Measurements from ENCODE around the gene OR2T1.
"Not testable (repeated sequence)": the region's sequence is repeated elsewhere in the genome, so short reads cannot be mapped to it uniquely, and the experiment has no call there.

OR2T1 gene

DNA sequence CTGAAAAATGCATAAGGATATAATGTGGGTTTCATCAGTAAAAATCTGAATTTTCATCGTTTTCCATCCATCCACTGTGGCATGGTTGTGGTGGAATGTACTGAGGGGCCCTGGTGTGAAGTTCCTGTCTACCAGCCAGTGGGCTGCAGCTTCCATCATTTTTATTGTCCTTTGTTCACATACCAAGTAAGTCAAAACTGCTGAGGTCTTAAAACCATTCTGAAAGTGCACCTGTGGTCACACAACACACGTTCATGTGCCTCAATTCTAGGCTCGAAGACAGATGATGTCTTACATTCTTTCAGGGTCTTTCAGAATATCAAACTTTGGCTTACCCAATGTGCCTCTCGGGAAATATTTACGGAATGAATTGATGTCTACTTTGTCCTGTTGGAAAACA is 36.4 kb downstream of the OR2T1 start:
- not testable (repeated sequence) for H3K9me3 Mint-ChIP-seq; H3K4me1 Mint-ChIP-seq; ATAC-seq (replicated peaks; ENCODE audit: extremely low read depth, poor library complexity, severe bottlenecking); H3K27me3 Mint-ChIP-seq; DNase-seq (ENCODE audit: low spot score in 2 of 2); H3K36me3 Mint-ChIP-seq (ENCODE audit: insufficient read depth); H3K4me3 Mint-ChIP-seq; H3K27ac Mint-ChIP-seq (ENCODE audit: low read depth)

- not testable (repeated sequence) for H3K27ac Mint-ChIP-seq (ENCODE audit: low read depth); ATAC-seq (replicated peaks; ENCODE audit: extremely low read depth, poor library complexity, severe bottlenecking); H3K36me3 Mint-ChIP-seq (ENCODE audit: insufficient read depth); DNase-seq (ENCODE audit: low spot score in 2 of 2); H3K9me3 Mint-ChIP-seq; H3K4me3 Mint-ChIP-seq; H3K4me1 Mint-ChIP-seq; H3K27me3 Mint-ChIP-seq
Measured at GRCh38 chr1:248442500-248443277, 39.8 kb downstream of the OR2T1 start.

- not testable (repeated sequence) for ATAC-seq (replicated peaks; ENCODE audit: extremely low read depth, poor library complexity, severe bottlenecking); H3K4me1 Mint-ChIP-seq; H3K27me3 Mint-ChIP-seq
Measured at GRCh38 chr1:248444603-248445002, 41.8 kb downstream of the OR2T1 start.

GRCh38 chr1:248445399-248445798 is 42.6 kb downstream of the OR2T1 start, which contains the start of gene OR2T2:
TSS of gene OR2T2 (plus strand) at chr1:248445637. CDS start at chr1:248452798, 7,161 bp downstream.
- H3K9me3 Mint-ChIP-seq; H3K4me1 Mint-ChIP-seq; H3K27me3 Mint-ChIP-seq; ATAC-seq (replicated peaks; ENCODE audit: extremely low read depth, poor library complexity, severe bottlenecking); H3K4me3 Mint-ChIP-seq; H3K27ac Mint-ChIP-seq (ENCODE audit: low read depth); DNase-seq (ENCODE audit: low spot score in 2 of 2); H3K36me3 Mint-ChIP-seq (ENCODE audit: insufficient read depth): not testable (repeated sequence)

More at GRCh38 chr1:248444603-248445002, 41.8 kb downstream of the OR2T1 start:
- H3K36me3 Mint-ChIP-seq (ENCODE audit: insufficient read depth); H3K4me3 Mint-ChIP-seq; H3K27ac Mint-ChIP-seq (ENCODE audit: low read depth); H3K9me3 Mint-ChIP-seq; DNase-seq (ENCODE audit: low spot score in 2 of 2): not testable (repeated sequence)

GRCh38 chr1:248448409-248449074 is 45.7 kb downstream of the OR2T1 start:
- not testable (repeated sequence) for H3K4me1 Mint-ChIP-seq; H3K4me3 Mint-ChIP-seq; H3K27ac Mint-ChIP-seq (ENCODE audit: low read depth); H3K9me3 Mint-ChIP-seq; H3K36me3 Mint-ChIP-seq (ENCODE audit: insufficient read depth); DNase-seq (ENCODE audit: low spot score in 2 of 2); H3K27me3 Mint-ChIP-seq
- ATAC-seq (replicated peaks; ENCODE audit: extremely low read depth, poor library complexity, severe bottlenecking), result peak; percentile 40

DNA sequence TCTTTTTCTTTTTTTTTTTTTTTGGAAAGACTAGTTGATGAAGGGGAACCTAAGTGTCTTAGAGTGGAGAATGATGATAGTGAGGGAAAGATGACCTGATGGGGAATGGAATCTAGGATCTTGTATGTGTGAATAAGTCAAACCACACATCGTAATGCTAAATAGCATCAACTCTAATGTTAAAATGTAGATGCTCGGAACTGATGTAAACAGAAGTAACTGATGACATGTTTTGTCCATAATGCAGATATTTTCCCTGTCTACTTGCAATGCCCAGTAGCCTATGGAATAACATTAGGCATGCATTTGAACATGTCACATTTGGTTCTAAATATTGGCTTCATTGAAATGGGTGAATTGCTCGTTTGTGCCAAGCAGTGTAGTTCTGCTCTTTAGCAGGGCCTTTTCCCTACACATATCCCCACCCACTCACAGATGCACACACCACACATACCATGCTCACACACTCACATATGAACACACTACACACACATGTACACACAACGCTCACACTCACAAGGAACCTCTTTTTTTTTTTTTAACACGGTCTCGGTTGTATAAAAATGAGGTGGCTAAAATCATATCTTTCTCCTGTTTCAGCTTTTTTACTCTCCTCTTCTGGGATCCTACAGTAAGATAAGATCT is 47.1 kb downstream of the OR2T1 start:
- H3K27ac Mint-ChIP-seq (ENCODE audit: low read depth); H3K4me3 Mint-ChIP-seq; H3K36me3 Mint-ChIP-seq (ENCODE audit: insufficient read depth); H3K27me3 Mint-ChIP-seq; ATAC-seq (replicated peaks; ENCODE audit: extremely low read depth, poor library complexity, severe bottlenecking); H3K4me1 Mint-ChIP-seq; DNase-seq (ENCODE audit: low spot score in 2 of 2); H3K9me3 Mint-ChIP-seq: not testable (repeated sequence)

- not testable (repeated sequence) for H3K36me3 Mint-ChIP-seq (ENCODE audit: insufficient read depth); H3K4me3 Mint-ChIP-seq; ATAC-seq (replicated peaks; ENCODE audit: extremely low read depth, poor library complexity, severe bottlenecking); H3K9me3 Mint-ChIP-seq; H3K4me1 Mint-ChIP-seq; H3K27me3 Mint-ChIP-seq; DNase-seq (ENCODE audit: low spot score in 2 of 2); H3K27ac Mint-ChIP-seq (ENCODE audit: low read depth)
Measured at GRCh38 chr1:248450466-248451145, 47.8 kb downstream of the OR2T1 start.

GRCh38 chr1:248453619-248454018 is 50.8 kb downstream of the OR2T1 start:
- ATAC-seq (replicated peaks; ENCODE audit: extremely low read depth, poor library complexity, severe bottlenecking); H3K9me3 Mint-ChIP-seq; H3K27ac Mint-ChIP-seq (ENCODE audit: low read depth); H3K4me3 Mint-ChIP-seq; H3K36me3 Mint-ChIP-seq (ENCODE audit: insufficient read depth); H3K4me1 Mint-ChIP-seq; DNase-seq (ENCODE audit: low spot score in 2 of 2); H3K27me3 Mint-ChIP-seq: not testable (repeated sequence)

DNA sequence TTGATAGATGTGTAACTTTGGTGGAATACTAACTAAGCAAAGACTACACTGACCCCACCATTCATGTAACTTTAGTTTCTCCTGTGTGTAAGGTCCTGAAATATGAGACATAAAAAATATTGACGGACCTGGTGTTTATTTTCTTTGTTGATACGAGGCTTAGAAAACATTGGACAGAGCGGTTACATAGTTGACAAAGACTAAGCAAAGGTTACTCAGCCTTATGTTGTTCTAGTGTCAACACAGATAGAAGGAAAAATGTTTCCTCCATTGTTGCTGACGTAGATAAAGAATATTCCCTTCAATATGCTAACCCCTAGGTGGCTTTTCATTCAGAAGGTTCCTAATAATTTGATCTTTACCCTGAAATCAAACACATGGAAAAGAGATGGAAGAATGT is 52.2 kb downstream of the OR2T1 start:
- not testable (repeated sequence) for H3K4me3 Mint-ChIP-seq; DNase-seq (ENCODE audit: low spot score in 2 of 2); H3K27me3 Mint-ChIP-seq; H3K36me3 Mint-ChIP-seq (ENCODE audit: insufficient read depth); H3K9me3 Mint-ChIP-seq; H3K4me1 Mint-ChIP-seq; ATAC-seq (replicated peaks; ENCODE audit: extremely low read depth, poor library complexity, severe bottlenecking); H3K27ac Mint-ChIP-seq (ENCODE audit: low read depth)

- H3K4me3 Mint-ChIP-seq; H3K4me1 Mint-ChIP-seq; H3K9me3 Mint-ChIP-seq; ATAC-seq (replicated peaks; ENCODE audit: extremely low read depth, poor library complexity, severe bottlenecking); DNase-seq (ENCODE audit: low spot score in 2 of 2); H3K27me3 Mint-ChIP-seq; H3K27ac Mint-ChIP-seq (ENCODE audit: low read depth); H3K36me3 Mint-ChIP-seq (ENCODE audit: insufficient read depth): not testable (repeated sequence)
Measured at GRCh38 chr1:248456635-248457034, 53.8 kb downstream of the OR2T1 start.
